Measurements from ENCODE around the gene C2CD2L.
A peak's percentile ranks its signal among the peaks of the same experiment; 100 is the strongest.
"Not testable (repeated sequence)": the region's sequence is repeated elsewhere in the genome, so short reads cannot be mapped to it uniquely, and the experiment has no call there.

Gene C2CD2L

GRCh38 chr11:119101759-119102423 lies 5.3 kb upstream of the C2CD2L start, which contains the start of gene DPAGT1:
TSS of gene DPAGT1 (minus strand) at chr11:119101853. CDS start at chr11:119101655, 198 bp downstream.
- TF ChIP-seq POLR2AphosphoS5 (IDR thresholded peaks at IDR 0.05; ENCODE audit: low read depth): 0 out of 2 replicates have a peak, but pooled peaks have one; percentile 39
- peak; percentile 91 for TF ChIP-seq GABPA (IDR thresholded peaks at IDR 0.05; ENCODE audit: low read depth)
- TF ChIP-seq SPI1 (IDR thresholded peaks at IDR 0.05; ENCODE audit: borderline replicate concordance, low read depth): 0 out of 2 replicates have a peak, but pooled peaks have one; percentile 27
- no peak for TF ChIP-seq REST (IDR thresholded peaks at IDR 0.05; ENCODE audit: insufficient replicate concordance, low read depth)
- no peak for TF ChIP-seq CTCF (IDR thresholded peaks at IDR 0.05; ENCODE audit: insufficient read depth, low read length)
- Histone ChIP-seq H3K4me3 (replicated peaks; ENCODE audit: insufficient read depth, low read length) (peak within 1 kb of the TSS; percentile 93), H3K27me3 (ENCODE audit: insufficient read depth, poor library complexity, severe bottlenecking) (no peaks in the 10 kb centered on the region), H3K27ac (replicated peaks) (peak within 1 kb of the TSS; percentile 96)
- DNase-seq (ENCODE audit: low read depth in 1 of 2, low spot score in 1 of 2): peak; percentile 86 to 96

- H3K27ac ChIP-seq (replicated peaks): peak overlapping the region; percentile 96
- not testable (repeated sequence) for H3K27me3 ChIP-seq (ENCODE audit: insufficient read depth, poor library complexity, severe bottlenecking); DNase-seq (ENCODE audit: low read depth in 1 of 2, low spot score in 1 of 2)
- peak; percentile 70; the same call in 1 of the 2 replicates for TF ChIP-seq SPI1 (IDR thresholded peaks at IDR 0.05; ENCODE audit: borderline replicate concordance, low read depth)
- peak overlapping the region; percentile 93; the same call in 1 of the 2 replicates for H3K4me3 ChIP-seq (replicated peaks; ENCODE audit: insufficient read depth, low read length)
Observed at GRCh38 chr11:119103161-119103664, 3.9 kb upstream of the C2CD2L start.

- H3K27ac ChIP-seq (replicated peaks): no peak overlapping the region
Observed at GRCh38 chr11:119103793-119104192, 3.4 kb upstream of the C2CD2L start.

More at GRCh38 chr11:119103793-119104192, 3.4 kb upstream of the C2CD2L start:
- peak in 1 of 2 experiments; percentile 59 for DNase-seq (ENCODE audit: low read depth in 1 of 2, low spot score in 1 of 2)
- Histone ChIP-seq H3K27me3 (ENCODE audit: insufficient read depth, poor library complexity, severe bottlenecking) (no peaks in the 10 kb centered on the region), H3K4me3 (replicated peaks; ENCODE audit: insufficient read depth, low read length) (no peak overlapping the region)
- TF ChIP-seq POLR2AphosphoS5 (IDR thresholded peaks at IDR 0.05; ENCODE audit: low read depth) (no peak), CTCF (IDR thresholded peaks at IDR 0.05; ENCODE audit: insufficient read depth, low read length) (no peak), REST (IDR thresholded peaks at IDR 0.05; ENCODE audit: insufficient replicate concordance, low read depth) (no peak), SPI1 (IDR thresholded peaks at IDR 0.05; ENCODE audit: borderline replicate concordance, low read depth) (no peak), GABPA (IDR thresholded peaks at IDR 0.05; ENCODE audit: low read depth) (no peak)

Measured in HL-60 (cell line).